ENCODE data around the gene RASEF. TPM values are rescaled to one million over a fixed set of nuclear protein-coding genes. Genes with fewer than 3 reads are reported as not detected.

Gene RASEF
- total and polyA plus RNA-seq, 8 donors = 6.6 to 26.7 (median 9.3) TPM

- TF ChIP-seq CTCF (IDR thresholded peaks at IDR 0.05) = no peak
- Histone ChIP-seq H3K4me3 (no peak overlapping the region), H3K9me3 (no peaks in the 10 kb centered on the region), H3K36me3 (no peaks in the 10 kb centered on the region), H3K27me3 (peaks cover 17 to 41% of the 10 kb centered on the region in 2 donors), H3K4me1 (no peaks in the 10 kb centered on the region), H3K27ac (no peak overlapping the region)
- DNase-seq (no peak), ATAC-seq (no peak)
- intact Hi-C loops (cut with DNase I) = no loop called here
These were observed 3.8 kb upstream of the RASEF start for GRCh38 chr9:83066771-83067170.

GRCh38 chr9:83065233-83065632, 2.3 kb upstream of the RASEF start:
- no peaks in the 10 kb centered on the region for H3K9me3 ChIP-seq
- intact Hi-C loops (cut with DNase I) = no loop called here
- peaks cover 18 to 57% of the 10 kb centered on the region in 2 donors for H3K27me3 ChIP-seq
- no peaks in the 10 kb centered on the region for H3K4me1 ChIP-seq
- no peak overlapping the region for H3K4me3 ChIP-seq
- no peak for ATAC-seq
- no peaks in the 10 kb centered on the region for H3K36me3 ChIP-seq
- no peak for DNase-seq
- no peak for TF ChIP-seq CTCF (IDR thresholded peaks at IDR 0.05)
- H3K27ac ChIP-seq = no peak overlapping the region

DNA sequence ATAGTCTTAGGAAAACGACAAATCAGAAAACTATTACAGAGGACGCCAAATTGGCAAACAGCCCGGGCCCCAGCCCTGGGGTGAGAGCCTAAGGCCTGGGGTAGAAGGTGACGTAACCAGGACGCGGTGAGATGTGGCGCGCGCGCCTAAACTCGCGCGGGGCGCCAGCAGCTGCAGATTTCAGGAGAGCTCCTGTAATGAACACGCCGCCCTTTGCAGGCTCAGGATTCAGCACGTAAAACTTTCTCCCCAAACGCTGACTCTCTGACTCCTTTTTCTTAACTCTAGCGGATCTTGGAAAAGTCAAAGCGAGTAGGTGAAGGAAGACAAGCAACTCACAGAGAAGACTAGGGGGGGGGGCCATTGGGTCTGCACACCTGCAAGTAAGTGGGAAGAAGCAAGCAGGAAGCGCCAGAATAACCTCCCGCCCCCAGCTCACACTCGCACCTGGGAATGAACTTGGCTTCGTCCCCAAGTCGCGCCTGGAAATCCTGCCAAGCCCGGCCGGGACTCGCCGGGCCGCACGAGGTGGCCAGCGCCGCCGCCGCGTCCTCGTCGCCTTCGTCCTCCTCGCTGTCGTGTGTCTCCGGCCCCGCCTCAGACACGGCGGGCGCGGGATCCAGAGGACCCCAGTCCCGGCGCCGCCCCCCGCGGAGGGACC, 822 bp downstream of the RASEF start:
- no peak for TF ChIP-seq CTCF (IDR thresholded peaks at IDR 0.05)
- H3K27ac ChIP-seq = peak overlapping the region; percentile 81 to 87
- ATAC-seq = peak; percentile 43

DNA sequence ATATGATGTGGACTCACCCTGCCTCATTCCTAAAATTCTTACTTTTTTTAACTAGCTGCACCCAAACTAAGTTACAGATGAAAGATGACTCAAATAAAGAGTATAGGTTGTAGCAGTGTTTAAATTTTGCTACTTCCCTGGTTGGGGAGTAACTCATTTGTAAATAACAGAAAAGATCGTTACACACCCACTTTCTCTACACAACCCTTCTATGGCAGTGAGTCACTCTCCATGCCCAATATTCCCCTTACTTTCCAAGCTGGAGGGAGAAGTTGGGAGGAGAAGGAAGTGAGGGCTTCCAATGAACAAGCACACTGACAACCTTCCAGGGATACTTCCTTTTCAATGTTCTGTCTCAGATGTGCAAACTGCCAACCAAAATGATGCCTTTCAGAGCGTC, 1.9 kb downstream of the RASEF start:
- intact Hi-C loops (cut with DNase I) = no loop called here
- DNase-seq (no peak), ATAC-seq (peak; percentile 2)
- H3K27me3 ChIP-seq = peaks cover 18 to 58% of the 10 kb centered on the region in 2 donors
- H3K4me1 ChIP-seq = no peaks in the 10 kb centered on the region
- H3K4me3 ChIP-seq = peak overlapping the region; percentile 35 to 36
- H3K27ac ChIP-seq = peak overlapping the region; percentile 81 to 87
- no peaks in the 10 kb centered on the region for H3K36me3 ChIP-seq
- no peaks in the 10 kb centered on the region for H3K9me3 ChIP-seq
- no peak for TF ChIP-seq CTCF (IDR thresholded peaks at IDR 0.05)

More for the DNA sequence above, 822 bp downstream of the RASEF start:
- H3K9me3 ChIP-seq = no peaks in the 10 kb centered on the region
- intact Hi-C loops (cut with DNase I) = no loop called here
- H3K27me3 ChIP-seq = peaks cover 18 to 58% of the 10 kb centered on the region in 2 donors
- DNase-seq = peak in 3 of 4 donors; percentile 46 to 84 (median 70)
- peak overlapping the region; percentile 35 to 36 for H3K4me3 ChIP-seq
- H3K36me3 ChIP-seq = no peaks in the 10 kb centered on the region
- no peaks in the 10 kb centered on the region for H3K4me1 ChIP-seq

DNA sequence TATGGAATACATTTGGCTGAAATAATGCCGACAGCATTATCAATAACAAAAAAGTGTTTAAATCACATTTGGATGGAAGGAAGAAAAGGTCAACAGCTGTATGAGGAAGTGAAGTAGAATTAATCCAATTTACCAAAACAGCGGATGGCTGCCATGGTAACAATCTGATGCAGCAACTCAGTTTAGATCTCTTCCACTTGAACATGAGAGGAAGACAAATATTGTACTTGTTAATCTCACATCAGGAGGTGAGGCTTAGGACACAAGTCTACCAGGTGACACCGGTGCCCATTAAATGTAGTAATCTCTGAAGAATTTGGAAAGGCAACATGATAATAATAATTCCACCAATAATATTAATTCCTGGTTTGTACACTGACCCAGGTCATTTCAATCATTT, 2.4 kb downstream of the RASEF start:
- no peaks in the 10 kb centered on the region for H3K4me1 ChIP-seq
- ATAC-seq = peak; percentile 6
- peak in 1 of 4 donors; percentile 47 for DNase-seq
- H3K27me3 ChIP-seq = peaks cover 18 to 54% of the 10 kb centered on the region in 2 donors
- no peak for TF ChIP-seq CTCF (IDR thresholded peaks at IDR 0.05)
- H3K9me3 ChIP-seq = no peaks in the 10 kb centered on the region
- no peaks in the 10 kb centered on the region for H3K36me3 ChIP-seq
- intact Hi-C loops (cut with DNase I) = no loop called here
- H3K27ac ChIP-seq = no peak overlapping the region
- no peak overlapping the region for H3K4me3 ChIP-seq

All from left lung (tissue), 10 donors.